ENCODE results near the gene MLXIPL.
"Not testable (repeated sequence)": the region's sequence is repeated elsewhere in the genome, so short reads cannot be mapped to it uniquely, and the experiment has no call there.

MLXIPL gene

DNA sequence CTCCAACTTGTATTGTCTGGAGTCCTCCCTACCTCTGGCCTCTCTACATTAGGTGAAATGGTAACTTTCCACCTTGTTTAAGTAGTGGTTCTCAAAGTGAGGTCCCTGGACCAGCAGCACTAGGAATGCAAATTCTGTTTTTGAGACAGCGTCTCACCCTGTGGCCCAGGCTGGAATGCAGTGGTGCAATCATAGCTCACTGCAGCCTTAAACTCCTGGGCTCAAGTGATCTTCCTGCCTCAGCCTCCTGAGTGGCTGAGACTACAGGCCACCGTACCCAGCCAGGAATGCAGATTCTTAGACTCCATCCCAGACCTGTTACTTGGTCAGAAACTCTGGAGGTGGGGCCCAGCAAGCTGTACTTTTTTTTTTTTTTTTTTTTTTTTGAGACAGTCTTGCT, 39.1 kb downstream of the MLXIPL start:
- TF ChIP-seq, protein P1, sequence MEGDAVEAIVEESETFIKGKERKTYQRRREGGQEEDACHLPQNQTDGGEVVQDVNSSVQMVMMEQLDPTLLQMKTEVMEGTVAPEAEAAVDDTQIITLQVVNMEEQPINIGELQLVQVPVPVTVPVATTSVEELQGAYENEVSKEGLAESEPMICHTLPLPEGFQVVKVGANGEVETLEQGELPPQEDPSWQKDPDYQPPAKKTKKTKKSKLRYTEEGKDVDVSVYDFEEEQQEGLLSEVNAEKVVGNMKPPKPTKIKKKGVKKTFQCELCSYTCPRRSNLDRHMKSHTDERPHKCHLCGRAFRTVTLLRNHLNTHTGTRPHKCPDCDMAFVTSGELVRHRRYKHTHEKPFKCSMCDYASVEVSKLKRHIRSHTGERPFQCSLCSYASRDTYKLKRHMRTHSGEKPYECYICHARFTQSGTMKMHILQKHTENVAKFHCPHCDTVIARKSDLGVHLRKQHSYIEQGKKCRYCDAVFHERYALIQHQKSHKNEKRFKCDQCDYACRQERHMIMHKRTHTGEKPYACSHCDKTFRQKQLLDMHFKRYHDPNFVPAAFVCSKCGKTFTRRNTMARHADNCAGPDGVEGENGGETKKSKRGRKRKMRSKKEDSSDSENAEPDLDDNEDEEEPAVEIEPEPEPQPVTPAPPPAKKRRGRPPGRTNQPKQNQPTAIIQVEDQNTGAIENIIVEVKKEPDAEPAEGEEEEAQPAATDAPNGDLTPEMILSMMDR (IDR thresholded peaks at IDR 0.05; ENCODE audit: insufficient read depth, low read depth, low read length, missing control alignments) = no peak
- DNase-seq (ENCODE audit: low read depth) = no peak
- H3K4me3 ChIP-seq (ENCODE audit: low read depth, low read length) = no peak overlapping the region

DNA sequence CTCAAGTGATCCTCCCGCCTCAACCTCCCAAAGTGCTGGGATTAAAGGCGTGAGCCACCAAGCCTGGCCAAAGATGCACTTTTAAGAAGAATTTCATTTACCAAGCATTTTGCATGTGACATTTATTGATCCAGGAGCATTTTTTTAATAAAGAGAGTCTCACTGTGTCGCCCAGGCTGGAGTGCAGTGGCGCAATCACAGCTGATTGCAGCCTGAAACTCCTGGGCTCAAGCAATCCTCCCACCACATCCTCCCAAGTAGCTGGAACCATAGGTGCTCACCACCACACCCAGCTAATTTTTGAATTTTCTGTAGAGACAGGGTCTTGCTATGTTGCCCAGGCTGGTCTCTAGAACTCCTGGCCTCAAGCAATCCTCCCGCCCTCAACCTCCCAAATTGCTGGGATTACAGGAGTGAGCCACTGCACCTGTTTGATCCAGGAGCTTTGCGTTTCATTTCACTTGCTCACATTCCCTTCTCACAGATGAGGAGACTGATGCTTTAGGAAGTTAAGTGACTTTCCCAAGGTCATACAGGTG, 41.6 kb downstream of the MLXIPL start:
- no peak for DNase-seq (ENCODE audit: low read depth)
- no peak overlapping the region for H3K4me3 ChIP-seq (ENCODE audit: low read depth, low read length)
- TF ChIP-seq, protein P1 (IDR thresholded peaks at IDR 0.05; ENCODE audit: insufficient read depth, low read depth, low read length, missing control alignments) = no peak

DNA sequence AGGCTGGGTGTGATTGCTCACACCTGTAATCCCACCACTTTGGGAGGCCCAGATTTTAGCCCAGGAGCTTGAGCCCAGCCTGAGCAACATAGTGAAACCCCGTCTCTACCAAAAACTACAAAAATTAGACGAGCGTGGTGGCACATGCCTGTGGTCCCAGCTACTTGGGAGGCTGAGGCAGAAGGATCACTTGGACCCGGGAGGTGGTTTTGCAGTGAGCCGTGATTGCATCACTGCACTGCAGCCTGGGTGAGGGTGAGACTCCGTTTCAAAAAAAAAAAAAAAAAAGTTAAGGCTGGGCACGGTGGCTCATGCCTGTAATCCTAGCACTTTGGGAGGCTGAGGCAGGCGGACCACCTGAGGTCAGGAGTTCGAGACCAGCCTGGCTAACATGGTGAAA, 43.3 kb downstream of the MLXIPL start:
- H3K4me3 ChIP-seq (ENCODE audit: low read depth, low read length); DNase-seq (ENCODE audit: low read depth): not testable (repeated sequence)

DNA sequence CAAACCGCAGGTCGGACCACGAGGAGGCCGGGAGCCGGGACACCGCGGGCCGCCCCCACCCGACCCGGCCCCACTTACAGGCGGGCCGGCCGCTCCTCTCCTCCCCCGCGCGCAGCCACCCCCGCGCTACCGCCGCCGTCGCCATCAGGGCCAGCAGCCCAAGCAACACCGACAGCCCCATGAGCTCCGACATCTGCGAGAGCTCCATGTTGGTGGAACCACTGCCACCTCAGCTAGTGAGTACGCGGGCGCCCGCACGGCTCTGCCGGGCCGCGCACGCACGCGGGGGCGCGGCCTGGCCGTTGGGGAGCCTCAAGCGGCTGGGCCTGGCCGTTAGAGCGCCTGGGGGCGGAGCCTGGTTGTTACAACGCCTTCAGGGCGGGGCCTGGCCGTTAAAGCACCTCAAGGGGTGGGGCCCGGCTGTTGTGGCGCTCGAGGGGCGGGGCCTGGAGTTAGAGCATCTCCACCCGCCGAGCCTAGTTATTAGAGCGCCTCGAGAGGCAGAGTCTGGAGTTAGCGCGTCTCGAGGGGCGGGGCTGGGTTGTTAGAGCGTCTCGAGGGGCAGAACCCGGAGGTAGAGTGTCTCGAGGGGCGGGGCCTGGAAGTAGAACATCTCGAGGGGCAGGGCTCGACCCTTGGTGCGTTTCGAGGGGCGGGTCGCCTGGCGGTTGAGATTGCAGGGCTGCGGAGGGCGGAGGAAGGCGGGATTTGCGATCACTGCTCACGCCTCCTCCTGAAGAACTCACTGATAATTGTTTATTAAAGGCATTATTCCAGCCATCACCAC, 45.8 kb downstream of the MLXIPL start, which contains the start of gene TBL2:
Gene TBL2 (minus strand): TSS at position 238 of the 787 bp plus-strand sequence. CDS start 30 bp downstream, at position 208.
- peak; percentile 99 for DNase-seq (ENCODE audit: low read depth)
- TF ChIP-seq, protein P1 (IDR thresholded peaks at IDR 0.05; ENCODE audit: insufficient read depth, low read depth, low read length, missing control alignments) = no peak
- peak within 1 kb of the TSS; percentile 98 for H3K4me3 ChIP-seq (ENCODE audit: low read depth, low read length)

DNA sequence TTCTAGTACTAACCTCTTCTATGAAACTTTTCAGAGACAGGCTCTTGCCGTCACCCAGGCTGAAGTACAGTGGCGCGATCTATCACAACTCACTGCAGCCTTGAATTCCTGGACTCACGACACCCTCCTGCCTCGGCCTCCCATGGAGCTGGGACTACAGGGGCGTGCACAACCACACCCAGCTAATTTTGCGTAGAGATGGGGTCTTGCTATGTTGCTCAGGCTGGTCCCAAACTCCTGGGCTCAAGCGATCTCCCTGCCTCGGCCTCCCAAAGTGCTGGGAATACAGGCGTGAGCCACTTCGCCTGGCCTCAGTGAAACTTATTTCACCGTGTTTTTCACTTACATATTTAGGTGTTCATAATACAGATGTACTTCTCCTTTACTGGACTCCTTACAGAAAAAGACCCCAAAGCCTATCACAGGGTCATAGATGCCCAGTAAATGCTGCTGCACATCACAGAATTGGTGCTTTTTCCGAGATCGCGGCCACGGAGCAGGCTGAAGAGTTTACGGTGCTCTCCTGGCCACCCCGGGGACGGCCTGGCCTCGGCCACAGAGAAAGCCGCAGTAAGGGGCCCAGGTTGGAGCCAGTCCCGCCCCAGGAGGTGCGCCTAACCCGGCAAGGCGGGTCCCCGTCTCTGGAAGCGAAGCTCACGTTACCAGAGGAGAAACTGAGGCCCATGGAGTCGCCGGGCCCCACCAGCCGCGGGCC, 46.5 kb downstream of the MLXIPL start:
- DNase-seq (ENCODE audit: low read depth) = peak; percentile 30
- TF ChIP-seq, protein P1 (IDR thresholded peaks at IDR 0.05; ENCODE audit: insufficient read depth, low read depth, low read length, missing control alignments) = no peak
- H3K4me3 ChIP-seq (ENCODE audit: low read depth, low read length) = peak overlapping the region; percentile 98

DNA sequence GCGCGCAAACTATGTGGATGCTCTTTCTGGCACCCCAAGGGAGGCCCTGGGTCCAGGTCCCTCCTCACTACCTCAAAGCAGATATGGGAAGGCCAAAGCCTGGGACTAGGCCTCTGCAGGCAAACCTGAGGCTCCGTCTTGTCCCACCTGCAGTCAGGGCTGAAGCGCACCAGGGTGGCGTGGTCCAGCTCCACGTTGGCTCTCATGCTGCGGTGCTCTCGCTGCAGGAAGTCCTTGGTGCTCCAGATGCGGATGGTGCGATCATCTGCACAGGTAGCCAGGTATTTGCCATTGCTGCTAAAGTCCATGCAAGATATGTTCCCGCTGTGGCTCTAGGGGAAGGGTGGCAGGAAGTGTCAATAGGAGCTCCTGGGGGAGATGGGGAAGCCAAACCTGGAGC, 50.5 kb downstream of the MLXIPL start:
- DNase-seq (ENCODE audit: low read depth) = no peak
- TF ChIP-seq, protein P1 (IDR thresholded peaks at IDR 0.05; ENCODE audit: insufficient read depth, low read depth, low read length, missing control alignments) = no peak
- H3K4me3 ChIP-seq (ENCODE audit: low read depth, low read length) = no peak overlapping the region

DNA sequence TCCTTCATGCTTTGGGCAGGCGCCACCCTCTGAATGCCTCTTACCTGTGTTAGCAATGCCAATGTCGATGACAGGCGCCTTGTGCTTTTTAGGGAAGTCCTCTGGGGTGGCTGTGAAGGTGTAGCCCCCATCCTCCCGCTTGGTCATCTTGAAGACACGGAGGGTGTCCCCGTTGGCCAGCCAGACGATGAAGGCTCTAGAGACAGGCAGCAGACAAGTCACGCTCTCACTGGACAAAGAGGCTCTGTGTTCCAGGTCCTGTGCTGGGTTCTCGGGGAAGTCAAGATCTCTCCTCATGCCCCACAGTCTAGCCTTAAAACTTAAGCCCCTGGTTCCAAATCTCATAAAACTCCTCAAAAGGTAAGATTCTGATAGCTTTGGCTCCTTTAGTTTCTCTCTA, 51.0 kb downstream of the MLXIPL start:
- H3K4me3 ChIP-seq (ENCODE audit: low read depth, low read length) = no peak overlapping the region
- TF ChIP-seq, protein P1 (IDR thresholded peaks at IDR 0.05; ENCODE audit: insufficient read depth, low read depth, low read length, missing control alignments) = no peak
- no peak for DNase-seq (ENCODE audit: low read depth)
